Fibroblast of skin of left quadriceps (primary cell): ENCODE results near the gene TALDO1.
A peak's percentile ranks its signal among the peaks of the same experiment; 100 is the strongest.
"Not testable (repeated sequence)": the region's sequence is repeated elsewhere in the genome, so short reads cannot be mapped to it uniquely, and the experiment has no call there.

Experiments
- DNase-seq, 2 experiments: peaks; one replicate each; pipeline ENCODE4 v3.0.0-alpha.2; 2013; ENCODE audit warnings: low read depth in 2 of 2

The TALDO1 gene

DNA sequence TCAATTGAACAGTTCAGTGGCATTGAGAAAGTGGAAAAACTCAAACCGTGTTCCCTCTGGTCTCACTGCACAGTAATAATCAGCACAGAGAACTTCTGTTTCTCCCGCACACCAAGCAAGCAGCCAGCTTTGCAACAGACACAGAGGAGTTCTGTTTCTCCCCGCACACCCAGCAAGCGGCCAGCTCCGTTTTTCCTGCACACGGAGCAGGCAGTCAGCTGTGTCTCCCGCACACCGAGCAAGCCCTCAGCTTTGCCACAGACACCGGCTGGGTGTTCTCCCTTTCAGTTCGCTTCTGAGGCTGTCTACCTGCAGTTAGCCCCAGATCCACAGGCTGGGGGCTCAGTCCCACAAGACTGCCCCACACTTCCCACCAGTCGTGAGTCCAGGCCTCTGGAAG is 9.9 kb upstream of the TALDO1 start:
- no peak for DNase-seq

DNA sequence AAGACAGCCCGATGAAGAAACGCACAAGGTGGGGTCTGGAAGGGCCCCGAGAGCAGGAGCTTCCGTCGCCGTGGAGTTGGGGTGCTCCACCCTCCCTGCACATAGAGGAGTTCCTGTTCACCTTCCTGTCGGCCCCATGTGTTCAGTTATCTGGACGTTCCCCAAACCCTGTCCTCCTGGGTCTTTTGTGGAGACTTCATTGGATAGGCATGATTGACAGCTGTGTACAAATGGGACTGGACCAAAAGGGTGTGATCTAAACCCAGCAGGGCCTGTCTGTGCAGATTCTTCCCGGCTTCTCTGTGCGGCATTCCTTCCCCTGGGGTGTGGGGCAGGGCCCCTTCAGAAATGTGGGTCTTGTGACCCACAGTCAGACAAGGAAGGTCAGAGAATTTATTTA is 9.4 kb upstream of the TALDO1 start:
- not testable (repeated sequence) for DNase-seq

DNA sequence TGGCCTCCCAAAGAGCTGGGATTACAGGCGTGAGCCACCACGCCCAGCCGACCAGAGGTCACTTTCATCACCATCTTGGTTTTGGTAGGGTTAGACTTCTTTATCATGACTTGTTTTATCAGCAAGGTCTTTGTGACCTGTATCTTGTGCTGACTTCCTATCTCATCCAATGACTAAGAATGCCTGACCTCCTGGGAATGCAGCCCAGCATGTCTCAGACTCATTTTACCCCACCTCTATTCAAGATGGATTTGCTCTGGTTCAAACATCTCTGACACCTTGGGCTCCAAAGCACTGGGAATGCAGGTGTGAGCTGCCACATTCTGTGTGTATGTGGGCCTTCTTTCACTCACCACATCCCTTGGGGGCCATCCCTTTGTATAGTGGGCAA is 5.1 kb upstream of the TALDO1 start:
- no peak for DNase-seq

DNA sequence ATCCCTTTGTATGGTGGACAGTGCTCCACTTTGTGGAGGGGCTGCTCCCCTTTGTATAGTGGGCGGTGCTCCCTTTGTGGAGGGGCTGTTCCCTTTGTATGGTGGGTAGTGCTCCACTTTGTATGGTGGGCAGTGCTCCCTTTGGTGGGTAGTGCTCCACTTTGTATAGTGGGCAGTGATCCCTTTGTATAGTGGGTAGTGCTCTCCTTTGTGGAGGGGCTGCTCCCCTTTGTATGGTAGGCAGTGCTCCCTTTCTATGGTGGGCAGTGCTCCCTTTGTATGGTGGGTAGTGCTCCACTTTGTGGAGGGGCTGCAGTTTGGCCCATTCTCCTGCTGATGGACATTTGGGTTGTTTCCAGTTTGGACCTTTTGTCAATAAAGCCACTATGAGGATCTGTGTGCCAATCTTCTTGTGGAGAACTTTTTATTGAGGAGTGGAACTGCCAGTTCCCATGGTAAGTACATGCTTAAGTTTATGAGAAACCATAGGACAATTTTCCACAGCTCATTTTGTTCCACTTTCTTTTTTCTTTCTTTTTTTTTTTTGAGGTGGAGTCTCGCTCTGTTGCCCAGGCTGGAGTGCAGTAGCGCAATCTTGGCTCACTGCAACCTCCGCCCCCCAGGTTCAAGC is 4.6 kb upstream of the TALDO1 start:
- no peak for DNase-seq

DNA sequence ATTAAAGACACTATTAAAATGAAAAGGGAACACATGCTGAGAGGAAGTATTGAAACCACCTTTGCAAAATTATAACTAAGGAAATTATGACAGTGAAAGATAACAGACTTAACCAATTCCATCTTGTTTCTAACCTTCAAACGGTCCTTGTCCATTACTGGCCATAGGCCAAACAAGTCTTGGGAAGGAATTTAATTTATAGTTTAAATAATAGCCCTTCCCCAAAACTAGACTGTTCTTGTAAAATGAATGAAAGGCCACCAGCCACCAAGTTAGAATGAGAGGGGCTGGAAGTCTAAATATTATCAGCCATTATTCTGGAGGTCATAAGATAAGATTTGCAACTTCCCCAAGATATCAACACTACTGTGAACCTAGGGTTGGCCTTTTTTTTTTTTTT is 1.8 kb upstream of the TALDO1 start:
- DNase-seq = no peak

DNA sequence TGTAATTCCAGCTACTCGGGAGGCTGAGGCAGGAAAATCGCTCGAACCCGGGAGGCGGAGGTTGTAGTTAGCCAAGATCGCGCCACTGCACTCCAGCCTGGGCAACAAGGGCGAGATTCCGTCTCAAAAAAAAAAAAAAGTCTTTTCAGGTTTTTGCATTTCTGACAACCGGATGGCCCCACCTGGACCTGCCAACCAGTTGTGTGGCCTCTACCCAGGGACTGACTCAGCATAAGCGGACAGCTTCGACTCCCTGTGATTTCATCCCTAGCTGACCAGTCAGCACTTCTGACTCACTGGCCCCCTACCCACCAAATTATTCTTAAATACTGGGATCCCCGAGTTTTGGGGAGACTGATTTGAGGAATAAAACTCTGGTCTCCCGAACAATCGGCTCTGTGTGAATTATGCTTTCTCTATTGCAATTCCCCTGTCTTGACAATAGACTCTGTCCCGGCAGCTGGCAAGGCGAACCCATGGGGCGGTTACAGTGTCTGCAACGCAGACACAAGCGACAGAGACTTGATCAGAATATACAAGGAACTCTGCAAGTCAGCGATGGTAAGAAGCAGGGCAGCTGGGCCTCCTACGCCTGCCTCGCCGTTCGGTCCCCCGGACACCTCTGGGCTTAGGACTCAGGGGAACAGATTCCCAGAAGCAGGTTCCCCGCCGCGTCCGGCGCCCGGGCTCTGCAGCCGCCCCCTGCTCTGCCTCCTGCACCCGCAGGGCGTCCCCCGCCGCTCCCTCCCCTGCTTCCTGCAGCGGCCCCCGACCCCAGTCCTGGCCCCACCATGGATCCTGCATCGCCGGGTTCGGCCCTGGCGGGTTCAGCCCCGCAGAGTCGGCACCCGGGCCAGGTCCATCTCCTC is 741 bp upstream of the TALDO1 start:
- DNase-seq = no peak

DNA sequence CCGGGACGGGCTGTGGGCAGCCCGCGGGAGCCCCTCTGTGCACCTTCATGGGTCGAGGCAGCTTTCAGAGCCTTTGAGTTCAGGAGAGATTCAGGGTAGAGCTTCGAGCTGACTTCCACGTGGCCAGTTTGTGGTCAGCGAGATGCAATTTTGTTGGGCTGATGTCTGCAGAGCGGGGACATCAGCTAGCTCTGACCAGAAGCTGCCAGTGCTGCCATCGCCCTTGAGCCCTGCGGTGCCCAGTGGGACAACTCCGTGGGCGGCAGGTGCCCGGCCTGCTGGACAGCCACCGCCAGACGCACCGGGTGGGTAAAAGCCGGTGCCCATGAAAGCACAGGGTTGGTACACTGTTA is 719 bp downstream of the TALDO1 start:
- no peak for DNase-seq

DNA sequence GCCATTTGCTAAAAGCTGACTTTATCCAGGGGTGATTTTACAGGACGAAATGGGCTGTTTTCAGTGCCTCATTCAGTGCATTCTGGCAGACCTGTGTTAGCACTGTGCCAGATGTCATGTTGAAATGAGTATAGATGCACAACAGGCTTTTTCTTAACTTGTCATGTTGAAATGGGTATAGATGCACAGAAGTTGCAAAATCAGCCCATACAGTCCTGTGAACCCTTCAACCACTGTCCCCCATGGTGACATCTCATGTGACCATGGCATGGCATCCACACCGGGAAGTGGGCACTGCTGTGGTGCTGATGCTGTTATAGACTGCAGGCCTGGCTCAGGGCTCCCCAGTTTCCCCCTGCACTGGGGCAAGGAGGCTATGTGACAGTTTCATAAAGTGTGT is 2.5 kb downstream of the TALDO1 start:
- DNase-seq = no peak

DNA sequence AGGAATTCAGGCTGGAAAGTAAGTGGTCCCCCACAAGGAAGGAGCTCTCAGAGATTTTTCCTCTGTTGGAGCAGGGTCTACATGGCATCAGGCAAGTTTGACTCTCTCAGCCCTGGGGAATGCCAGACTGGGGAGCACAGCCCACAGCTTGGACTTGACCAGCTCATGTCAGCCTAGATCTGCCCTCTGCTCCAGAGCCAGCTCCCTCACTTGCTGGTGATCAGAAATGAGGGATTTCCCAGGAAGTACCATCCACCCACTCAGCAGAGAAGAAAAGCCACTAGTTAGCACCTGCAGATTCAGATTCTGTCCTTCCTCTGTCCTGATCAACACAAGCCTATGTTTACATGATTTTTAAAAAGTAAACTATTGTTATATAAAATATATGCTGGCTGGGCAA is 13.0 kb downstream of the TALDO1 start:
- DNase-seq = no peak

DNA sequence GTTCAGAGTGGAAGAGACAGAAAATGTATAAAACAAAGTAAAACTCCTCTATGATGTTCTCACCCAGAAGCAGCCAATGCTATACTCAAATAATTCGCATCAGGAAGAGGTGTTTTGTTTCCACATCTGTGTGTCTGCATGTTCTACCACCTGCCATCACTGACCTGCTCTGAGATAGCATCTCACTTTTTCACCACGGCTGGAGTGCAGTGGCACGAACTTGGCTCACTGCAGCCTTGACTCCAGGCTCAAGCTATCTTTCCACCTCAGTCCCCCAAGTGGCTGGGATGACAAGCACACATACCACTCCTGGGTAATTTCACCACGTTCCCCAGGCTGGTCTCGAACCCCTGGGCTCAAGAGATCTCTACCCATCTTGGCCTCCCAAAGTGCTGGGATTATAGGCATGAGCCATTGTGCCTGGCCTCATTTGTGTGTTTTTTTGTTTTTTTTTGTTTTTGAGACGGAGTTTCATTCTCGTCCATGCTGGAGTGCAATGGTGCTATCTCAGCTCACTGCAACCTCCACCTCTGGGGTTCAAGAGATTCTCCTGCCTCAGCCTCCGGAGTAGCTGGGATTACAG is 14.4 kb downstream of the TALDO1 start:
- DNase-seq = no peak

DNA sequence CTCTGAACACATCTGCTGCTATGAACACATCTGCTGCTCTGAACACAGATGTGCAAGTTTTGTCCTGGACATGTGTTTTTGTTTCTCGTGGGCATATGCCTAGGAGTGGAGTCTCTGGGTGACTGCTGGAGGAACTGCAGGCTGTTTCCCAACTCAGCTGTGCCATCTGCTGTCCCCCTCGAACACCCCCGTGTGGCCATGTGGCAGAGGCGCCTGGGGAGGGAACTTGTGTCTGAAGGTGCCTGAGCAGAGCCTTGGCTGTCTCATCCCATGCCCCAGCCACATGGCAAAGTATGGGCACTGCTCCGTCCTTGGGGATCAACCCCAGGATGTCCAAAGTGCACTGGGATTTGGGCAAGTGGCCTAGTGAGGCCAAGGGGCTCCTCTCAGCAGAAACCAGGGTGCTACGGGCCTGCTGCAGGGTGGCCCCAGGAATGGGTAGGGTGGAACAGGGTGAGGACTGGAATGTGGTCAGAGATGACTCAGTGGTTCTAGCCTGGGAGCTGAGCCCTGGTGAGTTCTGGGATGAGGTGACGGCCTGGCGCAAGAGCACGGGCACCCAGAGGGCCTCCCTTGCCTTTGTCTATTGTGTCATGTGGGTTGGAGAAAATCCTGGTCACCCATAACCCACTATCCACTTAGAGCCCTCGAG is 15.3 kb downstream of the TALDO1 start:
- peak in 1 of 2 experiments; percentile 18 for DNase-seq

DNA sequence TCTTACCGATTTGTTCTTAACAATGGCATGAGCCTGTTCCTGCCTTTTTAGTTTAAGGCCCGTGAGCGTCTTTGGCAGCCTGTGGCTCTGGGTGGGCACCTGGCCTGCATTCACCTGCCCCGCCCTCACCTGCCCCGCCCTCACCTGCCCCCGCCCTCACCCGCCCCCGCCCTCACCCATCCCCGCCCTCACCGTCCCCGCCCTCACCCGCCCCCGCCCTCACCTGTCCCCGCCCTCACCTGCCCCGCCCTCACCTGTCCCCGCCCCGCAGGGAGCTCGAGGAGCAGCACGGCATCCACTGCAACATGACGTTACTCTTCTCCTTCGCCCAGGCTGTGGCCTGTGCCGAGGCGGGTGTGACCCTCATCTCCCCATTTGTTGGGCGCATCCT is 15.8 kb downstream of the TALDO1 start:
- DNase-seq = no peak

DNA sequence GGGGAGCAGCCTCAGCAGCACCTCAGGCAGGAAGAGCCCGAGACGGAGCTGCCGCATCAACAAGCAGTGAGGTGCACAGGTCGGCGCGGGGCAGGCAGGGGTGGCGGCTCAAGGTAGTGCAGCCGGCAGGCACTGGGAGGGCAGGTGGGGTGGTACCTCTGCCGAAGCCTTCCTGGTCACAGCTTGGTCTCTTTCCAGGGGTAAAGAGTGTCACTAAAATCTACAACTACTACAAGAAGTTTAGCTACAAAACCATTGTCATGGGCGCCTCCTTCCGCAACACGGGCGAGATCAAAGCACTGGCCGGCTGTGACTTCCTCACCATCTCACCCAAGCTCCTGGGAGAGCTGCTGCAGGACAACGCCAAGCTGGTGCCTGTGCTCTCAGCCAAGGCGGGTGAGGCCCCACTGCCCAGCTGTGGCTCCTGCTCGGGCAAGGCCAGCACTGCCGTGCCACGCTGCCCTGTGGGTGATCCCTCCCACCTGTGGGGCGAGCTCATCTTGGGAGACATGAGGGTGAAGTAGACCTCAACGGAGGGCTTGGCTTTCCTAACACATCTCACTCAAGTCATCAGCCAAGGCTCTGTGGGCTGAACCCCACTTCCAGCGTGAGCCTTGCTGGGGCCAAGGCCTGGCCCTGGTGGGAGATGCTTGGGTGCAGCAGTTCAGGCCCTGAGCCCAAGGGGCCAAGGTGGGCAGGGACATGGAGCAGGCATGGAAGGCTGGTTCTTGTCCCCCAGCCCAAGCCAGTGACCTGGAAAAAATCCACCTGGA is 16.5 kb downstream of the TALDO1 start:
- DNase-seq = no peak

DNA sequence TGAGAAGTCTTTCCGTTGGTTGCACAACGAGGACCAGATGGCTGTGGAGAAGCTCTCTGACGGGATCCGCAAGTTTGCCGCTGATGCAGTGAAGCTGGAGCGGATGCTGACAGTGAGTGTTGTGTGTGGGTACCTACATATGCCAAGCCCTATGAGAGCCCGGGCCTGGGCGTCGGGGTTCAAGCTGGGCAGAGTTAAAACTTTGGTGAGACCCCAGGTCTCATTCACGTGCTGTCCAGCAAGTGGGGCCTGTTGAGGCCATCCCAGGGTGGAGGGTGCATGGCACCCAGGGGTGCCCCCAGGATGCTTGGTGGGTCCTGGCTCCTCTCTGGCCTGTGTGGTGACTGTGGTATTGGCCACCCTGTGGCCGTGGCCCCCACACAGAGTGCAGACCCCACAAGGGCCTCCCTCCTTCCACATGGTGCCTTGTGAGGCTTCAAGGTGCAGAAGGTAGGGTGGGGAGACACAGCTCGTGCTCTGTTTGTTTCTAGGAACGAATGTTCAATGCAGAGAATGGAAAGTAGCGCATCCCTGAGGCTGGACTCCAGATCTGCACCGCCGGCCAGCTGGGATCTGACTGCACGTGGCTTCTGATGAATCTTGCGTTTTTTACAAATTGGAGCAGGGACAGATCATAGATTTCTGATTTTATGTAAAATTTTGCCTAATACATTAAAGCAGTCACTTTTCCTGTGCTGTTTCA is 17.2 kb downstream of the TALDO1 start:
- no peak for DNase-seq

DNA sequence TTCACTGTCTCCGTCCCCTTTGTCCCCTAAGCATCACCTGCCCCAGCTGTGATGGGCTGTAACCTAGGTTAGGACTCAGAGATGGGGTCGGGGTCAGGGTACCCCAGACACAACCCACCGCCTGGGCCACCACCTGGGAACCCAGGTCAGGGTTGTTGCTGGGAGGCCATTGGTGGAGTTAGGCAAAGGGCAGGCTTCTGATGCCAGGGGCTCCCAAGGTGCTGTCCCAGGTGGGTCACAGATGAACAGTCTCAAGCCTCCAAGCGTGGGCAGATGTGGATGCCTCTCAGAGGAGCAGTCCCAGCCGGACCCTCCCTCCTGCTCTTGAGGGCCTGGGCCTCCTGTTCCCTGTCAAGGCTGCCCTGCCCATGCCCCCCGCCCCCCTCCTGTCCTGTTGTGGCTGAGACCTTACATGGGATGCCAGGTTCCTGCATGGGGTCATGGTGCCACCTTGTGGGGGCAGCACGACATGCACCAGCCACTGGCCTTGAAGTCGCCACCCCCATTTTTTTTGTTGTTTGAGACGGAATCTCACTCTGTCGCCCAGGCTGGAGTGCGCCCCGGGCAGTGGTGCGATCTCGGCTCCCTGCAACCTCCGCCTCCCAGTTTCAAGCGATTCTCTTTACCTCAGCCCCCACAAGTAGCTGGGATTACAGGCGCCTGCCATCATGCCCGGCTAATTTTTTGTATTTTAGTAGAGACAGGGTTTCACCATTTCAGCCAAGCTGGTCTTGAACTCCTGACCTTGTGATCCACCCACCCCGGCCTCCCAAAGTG is 17.9 kb downstream of the TALDO1 start:
- no peak for DNase-seq

DNA sequence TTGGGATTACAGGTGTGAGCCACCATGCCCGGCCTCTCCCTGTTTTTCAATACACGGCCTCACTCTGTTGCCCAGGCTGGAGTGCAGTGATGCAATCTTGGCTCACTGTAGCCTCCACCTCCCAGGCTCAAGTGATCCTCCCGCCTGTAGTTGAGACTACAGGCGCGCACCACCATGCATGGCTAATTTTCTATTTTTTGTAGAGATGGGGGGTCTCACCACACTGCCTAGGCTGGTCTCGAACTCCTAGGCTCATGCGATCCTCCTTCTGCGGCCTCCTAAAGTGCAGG is 18.5 kb downstream of the TALDO1 start:
- no peak for DNase-seq

DNA sequence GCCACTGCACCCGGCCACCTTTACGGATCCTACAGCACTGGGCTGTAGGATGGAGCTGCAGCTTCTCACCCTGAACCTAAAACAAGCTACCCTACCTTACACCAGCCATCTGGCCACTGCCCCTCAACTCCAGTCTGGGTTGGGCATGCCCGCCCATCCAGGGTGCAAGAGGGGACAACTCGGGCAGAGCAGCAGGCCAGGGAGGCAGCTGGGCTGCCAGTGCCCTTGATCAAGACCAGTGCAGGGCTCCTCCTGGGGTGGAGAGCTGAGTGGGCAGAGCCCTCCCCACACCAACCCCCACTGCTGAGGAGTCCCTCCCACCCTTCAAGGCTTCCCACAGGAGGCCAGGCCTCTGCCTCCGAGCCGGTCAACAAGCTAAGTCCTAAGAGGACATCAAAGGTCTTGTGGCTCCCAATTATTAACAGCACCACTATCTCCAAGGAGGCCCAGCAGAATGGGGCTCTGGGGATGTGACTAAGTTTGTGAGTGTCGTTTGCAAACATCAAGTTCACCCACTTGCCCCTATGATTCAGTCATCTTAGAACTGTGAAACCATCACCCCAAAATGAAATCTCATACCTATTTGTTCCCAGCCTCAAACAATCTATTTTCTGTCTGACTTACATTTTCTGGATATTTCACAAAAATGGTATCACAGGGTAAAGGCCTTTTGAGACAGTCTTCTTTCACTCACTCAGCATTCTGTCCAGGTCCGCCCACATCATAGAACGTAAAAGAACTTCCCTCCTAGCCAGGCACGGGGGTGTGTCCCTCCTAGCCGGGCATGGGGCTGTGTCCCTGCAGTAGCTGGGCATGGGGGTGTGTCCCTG is 19.1 kb downstream of the TALDO1 start:
- DNase-seq = no peak

DNA sequence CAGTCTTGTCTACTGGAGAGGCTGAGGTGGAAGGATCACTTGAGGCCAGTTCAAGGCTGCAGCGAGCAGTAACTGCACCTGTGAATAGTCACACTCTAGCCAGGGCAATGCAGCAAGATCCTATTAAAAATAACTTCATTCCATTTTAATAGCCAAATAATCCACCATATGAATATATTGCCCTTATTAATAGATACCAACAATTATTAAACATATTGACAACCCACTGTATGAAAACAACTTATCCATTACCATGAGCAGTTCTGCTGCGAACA is 19.6 kb downstream of the TALDO1 start:
- no peak for DNase-seq

DNA sequence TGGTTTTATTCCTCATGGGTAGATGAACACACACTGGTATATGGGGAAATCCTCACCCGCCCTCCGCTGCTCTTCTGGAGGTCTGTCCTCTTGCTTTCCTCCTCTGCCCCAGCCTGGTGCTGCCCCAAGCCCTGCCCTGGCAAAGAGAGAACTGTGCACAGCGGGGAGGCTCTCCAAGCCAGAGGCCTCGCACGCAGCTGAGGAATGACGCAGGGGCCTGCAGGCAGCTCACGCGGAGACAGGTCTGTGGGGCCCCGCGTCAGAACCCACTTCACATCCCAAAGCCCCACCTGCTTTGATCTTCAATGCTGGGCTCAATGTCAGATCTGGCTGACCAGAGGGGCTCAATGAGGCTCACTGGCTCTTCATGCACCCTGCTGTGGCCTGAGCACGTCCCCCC is 20.0 kb downstream of the TALDO1 start:
- no peak for DNase-seq
